PC-3 (cell line): Measurements from ENCODE around the gene PPWD1. TPM values are rescaled to one million over a fixed set of nuclear protein-coding genes. Genes with fewer than 3 reads are reported as not detected.

Experiments used
- ATAC-seq: fragments of 200-7000 bp; cut with Tn5 transposase; 2 replicates; pipeline ENCODE4 v1.9.1; 2020; ENCODE audit warnings: mild to moderate bottlenecking, moderate library complexity
- BruUV-seq: library from RNA; stranded (reverse); fragments of 400-500 nt; replicated peaks from 2 replicates; lab custom pipeline; 2021; lab: Mats Ljungman, UMichigan
- CTCF ChIA-PET: fragments of 300-600 bp; sonication (Branson Sonifier 250); formaldehyde crosslinking; loops from one replicate; lab custom pipeline; 2022; ENCODE audit warnings: antibody characterized with exemption; lab: Charles Lee
- POLR2A ChIA-PET: fragments of 300-600 bp; sonication (Branson Sonifier 250); formaldehyde crosslinking; loops from one replicate; lab custom pipeline; 2022; ENCODE audit warnings: antibody characterized with exemption; ENCODE audit not compliant: unreplicated experiment; lab: Charles Lee
- DNase-seq: peaks from one replicate; pipeline ENCODE4 v3.0.0-alpha.2; 2015
- H2AFZ ChIP-seq: fragments of 300-600 bp; sonication (generic); 2 replicates; pipeline ENCODE4 v1.6.0; 2016; ENCODE audit warnings: antibody characterized with exemption, low read length
- H3F3A ChIP-seq: fragments of 300-600 bp; sonication (generic); one replicate; pipeline ENCODE4 v1.6.0; 2017; ENCODE audit warnings: antibody characterized with exemption, low read length, control low read depth, mild to moderate bottlenecking; ENCODE audit not compliant: unreplicated experiment
- H3K27ac ChIP-seq: fragments of 300-600 bp; sonication (generic); 2 replicates; pipeline ENCODE4 v1.5.1; 2016; ENCODE audit warnings: mild to moderate bottlenecking, low read length
- H3K27me3 ChIP-seq: fragments of 300-600 bp; sonication (generic); 2 replicates; pipeline ENCODE4 v1.6.1; 2016; ENCODE audit warnings: low read length, mixed read lengths
- H3K36me3 ChIP-seq: fragments of 300-600 bp; sonication (generic); 2 replicates; pipeline ENCODE4 v1.6.1; 2016; ENCODE audit warnings: low read depth, mixed run types, low read length, mixed read lengths
- H3K4me1 ChIP-seq: fragments of 300-600 bp; sonication (generic); 2 replicates; pipeline ENCODE4 v1.5.1; 2016; ENCODE audit warnings: low read length; ENCODE audit not compliant: insufficient read depth
- H3K4me2 ChIP-seq: fragments of 300-600 bp; sonication (generic); 2 replicates; pipeline ENCODE4 v1.6.0; 2016; ENCODE audit warnings: low read length
- H3K4me3 ChIP-seq: fragments of 300-600 bp; sonication (generic); 2 replicates; pipeline ENCODE4 v1.5.1; 2016; ENCODE audit warnings: mild to moderate bottlenecking, low read length, mixed read lengths
- H3K79me2 ChIP-seq: fragments of 300-600 bp; sonication (generic); 2 replicates; pipeline ENCODE4 v1.6.1; 2017; ENCODE audit warnings: low read length, mixed read lengths
- H3K9ac ChIP-seq: fragments of 300-600 bp; sonication (generic); 2 replicates; pipeline ENCODE4 v1.6.0; 2016; ENCODE audit warnings: mild to moderate bottlenecking, low read length
- H3K9me2 ChIP-seq: fragments of 300-600 bp; sonication (generic); replicated peaks from 2 replicates; pipeline ENCODE4 v1.6.1; 2016; ENCODE audit warnings: mixed run types, low read length, mixed read lengths
- H3K9me3 ChIP-seq: fragments of 300-600 bp; sonication (generic); 2 replicates; pipeline ENCODE4 v1.6.1; 2016; ENCODE audit warnings: low read length, mixed read lengths
- H4K20me1 ChIP-seq: fragments of 300-600 bp; sonication (generic); 2 replicates; pipeline ENCODE4 v1.6.1; 2016; ENCODE audit warnings: low read length, mixed read lengths
- EZH2 ChIP-seq: fragments of 300-600 bp; sonication (generic); IDR thresholded peaks from one replicate; pipeline ENCODE4 v1.6.1; 2017; ENCODE audit warnings: antibody characterized with exemption, mild to moderate bottlenecking, low read length; ENCODE audit not compliant: unreplicated experiment
- EZH2phosphoT487 ChIP-seq: fragments of 300-600 bp; sonication (generic); IDR thresholded peaks from 2 replicates; pipeline ENCODE4 v1.6.1; 2018; ENCODE audit warnings: mild to moderate bottlenecking, antibody characterized with exemption, low read length, borderline replicate concordance
- intact Hi-C: fragments of 100-400 bp; cut with micrococcal nuclease; formaldehyde crosslinking; loops from 2 replicates; pipeline ENCODE4 v1.9.0; 2023
- total RNA-seq: library from RNA; depleted of rRNA; stranded (reverse); fragments of >200 nt; gene quantifications from 2 replicates; pipeline ENCODE4 v1.2.3, GENCODE V29; 2014
- TF ChIP-seq, protein P1 (sequence below): fragments of 300-600 bp; sonication (generic); conservative IDR thresholded peaks from 2 replicates; pipeline ENCODE4 v1.5.1; 2017; ENCODE audit warnings: antibody characterized with exemption, low read depth, mild to moderate bottlenecking, low read length

PPWD1 gene
- total RNA-seq, 1 experiment from 2014 or later = 14.8 TPM

DNA sequence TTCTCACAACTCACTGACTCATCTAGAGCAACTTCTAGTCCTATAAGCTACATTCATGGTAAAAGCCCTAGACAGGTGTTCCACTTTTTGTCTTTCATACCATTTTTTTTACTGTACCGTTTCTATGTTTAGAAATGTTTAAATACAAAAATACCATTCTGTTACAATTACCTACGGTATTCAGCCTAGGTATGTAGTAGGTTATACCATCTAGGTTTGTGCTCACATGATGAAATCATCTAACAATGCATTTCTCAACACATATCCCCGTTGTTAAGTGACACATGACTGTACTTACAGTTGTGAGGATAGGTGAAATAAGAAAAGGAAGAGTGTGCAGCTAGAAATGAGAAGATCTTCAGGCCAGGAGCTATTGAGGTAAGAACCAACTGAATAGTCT lies 6.4 kb upstream of the PPWD1 start:
- no peak overlapping the region for H3K9ac ChIP-seq
- no peak overlapping the region for H2AFZ ChIP-seq
- H3K79me2 ChIP-seq = peaks cover 7% of the 10 kb centered on the region
- H3K4me1 ChIP-seq = no peaks in the 10 kb centered on the region
- H3K9me3 ChIP-seq = no peaks in the 10 kb centered on the region
- H3K9me2 ChIP-seq = no peaks in the 10 kb centered on the region
- H3K4me2 ChIP-seq = no peak overlapping the region
- no peaks in the 10 kb centered on the region for H3K27me3 ChIP-seq
- DNase-seq = no peak
- no peak overlapping the region for H3K27ac ChIP-seq
- H3F3A ChIP-seq = no peaks in the 10 kb centered on the region
- TF ChIP-seq EZH2phosphoT487 = no peak
- TF ChIP-seq, protein P1, sequence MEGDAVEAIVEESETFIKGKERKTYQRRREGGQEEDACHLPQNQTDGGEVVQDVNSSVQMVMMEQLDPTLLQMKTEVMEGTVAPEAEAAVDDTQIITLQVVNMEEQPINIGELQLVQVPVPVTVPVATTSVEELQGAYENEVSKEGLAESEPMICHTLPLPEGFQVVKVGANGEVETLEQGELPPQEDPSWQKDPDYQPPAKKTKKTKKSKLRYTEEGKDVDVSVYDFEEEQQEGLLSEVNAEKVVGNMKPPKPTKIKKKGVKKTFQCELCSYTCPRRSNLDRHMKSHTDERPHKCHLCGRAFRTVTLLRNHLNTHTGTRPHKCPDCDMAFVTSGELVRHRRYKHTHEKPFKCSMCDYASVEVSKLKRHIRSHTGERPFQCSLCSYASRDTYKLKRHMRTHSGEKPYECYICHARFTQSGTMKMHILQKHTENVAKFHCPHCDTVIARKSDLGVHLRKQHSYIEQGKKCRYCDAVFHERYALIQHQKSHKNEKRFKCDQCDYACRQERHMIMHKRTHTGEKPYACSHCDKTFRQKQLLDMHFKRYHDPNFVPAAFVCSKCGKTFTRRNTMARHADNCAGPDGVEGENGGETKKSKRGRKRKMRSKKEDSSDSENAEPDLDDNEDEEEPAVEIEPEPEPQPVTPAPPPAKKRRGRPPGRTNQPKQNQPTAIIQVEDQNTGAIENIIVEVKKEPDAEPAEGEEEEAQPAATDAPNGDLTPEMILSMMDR = no peak
- H4K20me1 ChIP-seq = no peaks in the 10 kb centered on the region
- ChIA-PET CTCF (no interaction called here), POLR2A (no interaction called here)
- no TSS peak for BruUV-seq
- no peaks in the 10 kb centered on the region for H3K36me3 ChIP-seq
- ATAC-seq = no peak
- intact Hi-C loops = no loop called here
- no peak overlapping the region for H3K4me3 ChIP-seq

DNA sequence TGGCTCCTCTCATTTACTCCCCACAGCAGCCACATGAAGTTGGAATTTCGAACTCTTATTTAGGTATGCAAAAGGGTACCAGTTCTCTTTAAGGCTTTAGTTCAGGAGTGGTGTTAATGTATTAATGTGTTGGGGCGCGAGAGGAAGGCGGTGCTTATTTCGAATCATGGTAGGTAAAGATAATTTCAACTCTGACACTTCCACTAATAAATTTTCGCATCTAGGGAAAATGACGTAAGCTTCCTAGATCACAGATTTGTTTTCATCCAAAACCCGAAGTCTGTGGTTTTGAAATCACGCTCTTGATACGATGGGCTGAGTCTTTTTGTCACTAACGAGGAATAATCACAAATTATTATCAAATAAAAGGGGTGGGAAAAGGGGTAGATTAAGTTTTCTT lies 681 bp downstream of the PPWD1 start:
- Histone ChIP-seq H3K9me2 (no peaks in the 10 kb centered on the region), H3K36me3 (no peaks in the 10 kb centered on the region), H3K4me3 (peak overlapping the region; percentile 88), H3K27me3 (no peaks in the 10 kb centered on the region), H3K9me3 (no peaks in the 10 kb centered on the region), H3K9ac (peak overlapping the region; percentile 84), H3K4me2 (peak overlapping the region; percentile 86), H3K4me1 (no peaks in the 10 kb centered on the region), H3F3A (no peaks in the 10 kb centered on the region), H4K20me1 (no peaks in the 10 kb centered on the region), H3K79me2 (peaks cover 41% of the 10 kb centered on the region), H3K27ac (no peak overlapping the region; the same call in 1 of the 2 replicates), H2AFZ (peak overlapping the region; percentile 76; the same call in 1 of the 2 replicates)
- intact Hi-C loops = no loop called here
- ChIA-PET CTCF (no interaction called here), POLR2A (no interaction called here)
- DNase-seq = no peak
- ATAC-seq = no peak
- TF ChIP-seq EZH2phosphoT487 (no peak), EZH2 (no peak)
- TF ChIP-seq, protein P1 = no peak
- BruUV-seq = no TSS peak

DNA sequence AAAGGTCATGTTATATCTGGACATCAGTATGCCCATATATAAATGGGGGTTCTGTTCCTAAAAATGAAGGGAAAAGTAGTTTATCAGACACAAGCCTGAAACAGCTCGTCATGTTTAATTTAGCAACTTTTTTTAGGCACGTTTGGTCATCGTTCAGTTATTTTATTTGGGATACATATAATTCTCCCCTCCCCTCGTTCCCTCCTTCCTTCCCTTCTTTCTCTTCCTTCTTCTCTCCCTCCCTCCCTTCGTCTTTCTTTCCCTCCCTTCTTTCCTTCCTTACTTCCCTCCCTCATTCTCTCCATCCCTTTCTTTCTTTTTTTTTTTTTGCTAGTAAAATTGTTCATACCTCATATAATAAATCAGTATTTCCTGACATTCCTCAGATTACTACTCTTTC lies 3.4 kb downstream of the PPWD1 start:
- H3K27me3 ChIP-seq = no peaks in the 10 kb centered on the region
- no peak overlapping the region for H3K4me2 ChIP-seq
- ATAC-seq = no peak
- CTCF ChIA-PET = no interaction called here
- H3K9ac ChIP-seq = no peak overlapping the region
- peaks cover 36% of the 10 kb centered on the region for H3K79me2 ChIP-seq
- H3K9me2 ChIP-seq = no peaks in the 10 kb centered on the region
- no peak overlapping the region for H3K4me3 ChIP-seq
- intact Hi-C loops = no loop called here
- H3K36me3 ChIP-seq = no peaks in the 10 kb centered on the region
- no peak for DNase-seq
- H2AFZ ChIP-seq = no peak overlapping the region
- TF ChIP-seq, protein P1 = no peak
- no peak for TF ChIP-seq EZH2phosphoT487
- TF ChIP-seq EZH2 = no peak
- no peak overlapping the region for H3K27ac ChIP-seq
- H4K20me1 ChIP-seq = no peaks in the 10 kb centered on the region
- no peaks in the 10 kb centered on the region for H3K4me1 ChIP-seq
- POLR2A ChIA-PET = no interaction called here
- BruUV-seq = no TSS peak
- no peaks in the 10 kb centered on the region for H3F3A ChIP-seq
- H3K9me3 ChIP-seq = no peaks in the 10 kb centered on the region
